ENCODE measurements around the gene C16orf96. TPM values are rescaled to one million over a fixed set of nuclear protein-coding genes. Genes with fewer than 3 reads are reported as not detected.

Gene C16orf96
- under 1 TPM in 3 of 4 donors, not detected in 1; 0.26 to 0.35 (median 0.30) TPM for total RNA-seq

DNA sequence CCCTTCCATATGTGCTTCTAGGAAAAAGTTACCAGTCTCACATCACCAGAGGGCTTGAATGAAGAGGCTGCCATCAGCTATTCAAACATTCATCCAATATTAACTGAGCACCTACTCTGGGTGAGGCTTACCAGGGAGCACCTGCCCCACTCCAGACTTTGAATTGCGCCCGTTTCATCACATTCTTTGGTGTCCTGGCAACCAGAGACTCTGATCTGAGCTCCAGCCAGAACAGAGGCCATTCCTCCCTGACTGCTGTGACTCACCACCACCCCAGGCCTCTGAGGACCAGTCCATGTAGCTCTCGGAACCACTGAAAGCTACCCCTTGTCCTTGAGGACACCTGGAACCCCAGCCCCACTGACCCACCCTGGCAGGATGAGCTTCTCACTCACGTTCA is at the start of gene C16orf96:
Gene C16orf96 (plus strand): TSS at position 229 of the 400 bp plus-strand sequence. CDS start 150 bp downstream, at position 379.
- intact Hi-C loops (cut with DNase I; ENCODE audit: low total_unique reads): no loop called here
- Histone ChIP-seq H3K4me1 (no peaks in the 10 kb centered on the region), H3K36me3 (no peaks in the 10 kb centered on the region), H3K27me3 (no peaks in the 10 kb centered on the region), H3K9me3 (no peaks in the 10 kb centered on the region), H3K4me3 (no peak within 1 kb of the TSS), H3K27ac (no peak within 1 kb of the TSS)
- TF ChIP-seq POLR2A (IDR thresholded peaks at IDR 0.05): no peak
- TF ChIP-seq, protein P1, sequence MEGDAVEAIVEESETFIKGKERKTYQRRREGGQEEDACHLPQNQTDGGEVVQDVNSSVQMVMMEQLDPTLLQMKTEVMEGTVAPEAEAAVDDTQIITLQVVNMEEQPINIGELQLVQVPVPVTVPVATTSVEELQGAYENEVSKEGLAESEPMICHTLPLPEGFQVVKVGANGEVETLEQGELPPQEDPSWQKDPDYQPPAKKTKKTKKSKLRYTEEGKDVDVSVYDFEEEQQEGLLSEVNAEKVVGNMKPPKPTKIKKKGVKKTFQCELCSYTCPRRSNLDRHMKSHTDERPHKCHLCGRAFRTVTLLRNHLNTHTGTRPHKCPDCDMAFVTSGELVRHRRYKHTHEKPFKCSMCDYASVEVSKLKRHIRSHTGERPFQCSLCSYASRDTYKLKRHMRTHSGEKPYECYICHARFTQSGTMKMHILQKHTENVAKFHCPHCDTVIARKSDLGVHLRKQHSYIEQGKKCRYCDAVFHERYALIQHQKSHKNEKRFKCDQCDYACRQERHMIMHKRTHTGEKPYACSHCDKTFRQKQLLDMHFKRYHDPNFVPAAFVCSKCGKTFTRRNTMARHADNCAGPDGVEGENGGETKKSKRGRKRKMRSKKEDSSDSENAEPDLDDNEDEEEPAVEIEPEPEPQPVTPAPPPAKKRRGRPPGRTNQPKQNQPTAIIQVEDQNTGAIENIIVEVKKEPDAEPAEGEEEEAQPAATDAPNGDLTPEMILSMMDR (IDR thresholded peaks at IDR 0.05): no peak
- DNase-seq: no peak

DNA sequence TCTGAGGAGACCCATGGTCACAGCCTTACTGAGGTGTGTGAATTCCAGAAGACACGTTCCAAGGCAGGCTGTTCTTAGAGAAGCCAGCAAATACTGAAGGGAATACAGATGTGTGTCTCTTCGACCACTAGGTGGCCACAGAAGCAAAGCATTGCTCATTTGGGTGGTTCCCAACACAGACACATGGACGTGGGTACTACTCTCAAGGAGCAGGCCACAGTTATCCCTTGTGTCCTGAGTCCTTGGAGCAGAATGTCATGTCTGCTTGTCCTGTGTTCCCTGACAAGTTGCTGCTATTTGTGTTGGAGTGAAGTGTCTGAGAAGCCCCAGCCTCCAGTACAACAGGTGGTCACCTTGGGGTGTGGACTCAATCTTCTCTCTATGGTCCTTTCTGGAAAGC is 49.7 kb upstream of the C16orf96 start:
- Histone ChIP-seq H3K36me3 (no peaks in the 10 kb centered on the region), H3K4me1 (peaks cover 0 to 3% of the 10 kb centered on the region in 2 donors), H3K9me3 (no peaks in the 10 kb centered on the region), H3K27me3 (no peaks in the 10 kb centered on the region), H3K27ac (no peak overlapping the region), H3K4me3 (no peak overlapping the region)
- intact Hi-C loops (cut with DNase I; ENCODE audit: low total_unique reads): no loop called here
- TF ChIP-seq, protein P1 (IDR thresholded peaks at IDR 0.05): peak; percentile 60 to 87 (median 72)
- no peak for TF ChIP-seq POLR2A (IDR thresholded peaks at IDR 0.05)
- DNase-seq: peak; percentile 57 to 70

DNA sequence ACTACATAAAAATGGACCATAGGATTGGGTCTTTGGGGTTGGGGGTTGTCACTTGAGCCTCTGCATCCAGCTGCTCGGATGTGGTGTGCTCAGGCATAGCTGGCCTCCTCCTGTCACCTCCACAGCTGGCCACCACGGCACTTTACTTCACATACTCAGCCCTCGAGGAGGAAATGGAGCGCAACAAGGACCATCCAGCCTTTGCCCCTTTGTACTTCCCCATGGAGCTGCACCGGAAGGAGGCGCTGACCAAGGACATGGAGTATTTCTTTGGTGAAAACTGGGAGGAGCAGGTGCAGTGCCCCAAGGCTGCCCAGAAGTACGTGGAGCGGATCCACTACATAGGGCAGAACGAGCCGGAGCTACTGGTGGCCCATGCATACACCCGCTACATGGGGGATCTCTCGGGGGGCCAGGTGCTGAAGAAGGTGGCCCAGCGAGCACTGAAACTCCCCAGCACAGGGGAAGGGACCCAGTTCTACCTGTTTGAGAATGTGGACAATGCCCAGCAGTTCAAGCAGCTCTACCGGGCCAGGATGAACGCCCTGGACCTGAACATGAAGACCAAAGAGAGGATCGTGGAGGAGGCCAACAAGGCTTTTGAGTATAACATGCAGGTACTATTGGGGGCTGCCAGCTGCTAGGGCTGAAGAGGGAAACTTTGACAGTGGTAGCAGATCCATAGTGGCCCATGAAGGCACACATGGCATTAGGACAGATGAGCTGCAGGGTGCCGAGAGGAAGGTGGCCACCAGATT is 48.4 kb upstream of the C16orf96 start:
- TF ChIP-seq POLR2A (IDR thresholded peaks at IDR 0.05): no peak
- TF ChIP-seq, protein P1 (IDR thresholded peaks at IDR 0.05): no peak
- Histone ChIP-seq H3K4me3 (no peak overlapping the region), H3K9me3 (no peaks in the 10 kb centered on the region), H3K36me3 (no peaks in the 10 kb centered on the region), H3K27me3 (no peaks in the 10 kb centered on the region), H3K4me1 (no peaks in the 10 kb centered on the region), H3K27ac (no peak overlapping the region)
- intact Hi-C loops (cut with DNase I; ENCODE audit: low total_unique reads): no loop called here
- DNase-seq: no peak

DNA sequence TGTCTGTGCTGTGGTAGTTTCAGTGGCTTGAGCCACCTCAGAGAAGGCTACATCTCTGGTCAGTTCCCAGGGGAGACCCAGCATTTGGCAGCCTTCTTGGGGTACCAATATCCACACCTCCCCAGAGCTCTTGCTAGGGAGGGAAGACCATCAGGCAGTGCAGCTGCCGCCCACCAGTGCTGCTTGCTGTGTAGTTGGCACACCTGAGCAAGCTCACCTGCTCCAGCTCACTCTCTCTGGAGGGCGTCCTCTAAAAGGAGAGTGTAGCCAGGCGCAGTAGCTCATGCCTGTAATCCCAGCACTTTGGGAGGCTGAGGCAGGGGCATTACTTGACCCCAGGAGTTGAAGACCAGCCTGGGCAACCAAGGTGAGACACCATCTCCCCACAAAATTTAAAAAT is 47.3 kb upstream of the C16orf96 start:
- DNase-seq: no peak
- Histone ChIP-seq H3K36me3 (no peaks in the 10 kb centered on the region), H3K9me3 (no peaks in the 10 kb centered on the region), H3K27ac (no peak overlapping the region), H3K27me3 (no peaks in the 10 kb centered on the region), H3K4me3 (no peak overlapping the region), H3K4me1 (no peaks in the 10 kb centered on the region)
- TF ChIP-seq, protein P1 (IDR thresholded peaks at IDR 0.05): no peak
- no peak for TF ChIP-seq POLR2A (IDR thresholded peaks at IDR 0.05)
- intact Hi-C loops (cut with DNase I; ENCODE audit: low total_unique reads): no loop called here

DNA sequence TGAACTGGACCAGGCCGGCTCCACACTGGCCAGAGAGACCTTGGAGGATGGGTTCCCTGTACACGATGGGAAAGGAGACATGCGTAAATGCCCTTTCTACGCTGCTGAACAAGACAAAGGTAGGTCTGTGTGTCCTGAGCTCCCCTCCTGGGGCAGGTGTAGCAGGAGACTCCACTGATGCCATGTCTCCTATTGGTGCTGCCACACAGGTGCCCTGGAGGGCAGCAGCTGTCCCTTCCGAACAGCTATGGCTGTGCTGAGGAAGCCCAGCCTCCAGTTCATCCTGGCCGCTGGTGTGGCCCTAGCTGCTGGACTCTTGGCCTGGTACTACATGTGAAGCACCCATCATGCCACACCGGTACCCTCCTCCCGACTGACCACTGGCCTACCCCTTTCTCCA is 46.7 kb upstream of the C16orf96 start:
- TF ChIP-seq POLR2A (IDR thresholded peaks at IDR 0.05): no peak
- TF ChIP-seq, protein P1 (IDR thresholded peaks at IDR 0.05): no peak
- intact Hi-C loops (cut with DNase I; ENCODE audit: low total_unique reads): no loop called here
- Histone ChIP-seq H3K36me3 (no peaks in the 10 kb centered on the region), H3K4me1 (no peaks in the 10 kb centered on the region), H3K9me3 (no peaks in the 10 kb centered on the region), H3K27me3 (no peaks in the 10 kb centered on the region), H3K4me3 (no peak overlapping the region), H3K27ac (no peak overlapping the region)
- DNase-seq: no peak
